Measurements from ENCODE around the gene CD163.
"Not testable (repeated sequence)": the region's sequence is repeated elsewhere in the genome, so short reads cannot be mapped to it uniquely, and the experiment has no call there.

DNA sequence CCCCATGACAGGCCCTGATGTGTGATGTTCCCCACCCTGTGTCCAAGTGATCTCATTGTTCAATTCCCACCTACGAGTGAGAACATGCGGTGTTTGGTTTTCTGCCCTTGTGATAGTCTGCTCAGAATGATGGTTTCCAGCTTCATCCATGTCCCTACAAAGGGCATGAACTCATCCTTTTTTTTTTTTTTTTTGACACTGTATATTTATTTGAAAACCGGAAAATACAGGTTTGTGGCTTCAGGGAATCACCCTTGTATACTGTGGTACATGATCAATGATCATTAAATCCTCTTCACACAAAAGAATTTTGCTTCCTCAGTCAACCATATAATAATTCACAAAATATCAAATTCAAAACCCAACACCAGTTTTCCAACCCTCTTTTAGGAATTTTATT lies 66.1 kb downstream of the CD163 start:
- TF ChIP-seq, protein P1, sequence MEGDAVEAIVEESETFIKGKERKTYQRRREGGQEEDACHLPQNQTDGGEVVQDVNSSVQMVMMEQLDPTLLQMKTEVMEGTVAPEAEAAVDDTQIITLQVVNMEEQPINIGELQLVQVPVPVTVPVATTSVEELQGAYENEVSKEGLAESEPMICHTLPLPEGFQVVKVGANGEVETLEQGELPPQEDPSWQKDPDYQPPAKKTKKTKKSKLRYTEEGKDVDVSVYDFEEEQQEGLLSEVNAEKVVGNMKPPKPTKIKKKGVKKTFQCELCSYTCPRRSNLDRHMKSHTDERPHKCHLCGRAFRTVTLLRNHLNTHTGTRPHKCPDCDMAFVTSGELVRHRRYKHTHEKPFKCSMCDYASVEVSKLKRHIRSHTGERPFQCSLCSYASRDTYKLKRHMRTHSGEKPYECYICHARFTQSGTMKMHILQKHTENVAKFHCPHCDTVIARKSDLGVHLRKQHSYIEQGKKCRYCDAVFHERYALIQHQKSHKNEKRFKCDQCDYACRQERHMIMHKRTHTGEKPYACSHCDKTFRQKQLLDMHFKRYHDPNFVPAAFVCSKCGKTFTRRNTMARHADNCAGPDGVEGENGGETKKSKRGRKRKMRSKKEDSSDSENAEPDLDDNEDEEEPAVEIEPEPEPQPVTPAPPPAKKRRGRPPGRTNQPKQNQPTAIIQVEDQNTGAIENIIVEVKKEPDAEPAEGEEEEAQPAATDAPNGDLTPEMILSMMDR (conservative IDR thresholded peaks at IDR 0.05) = not testable (repeated sequence)
- TF ChIP-seq EZH2 (IDR thresholded peaks at IDR 0.05; ENCODE audit: low read depth) = not testable (repeated sequence)

All from PC-9 (cell line).